ENCODE data around the gene SPATA20.

Gene SPATA20

DNA sequence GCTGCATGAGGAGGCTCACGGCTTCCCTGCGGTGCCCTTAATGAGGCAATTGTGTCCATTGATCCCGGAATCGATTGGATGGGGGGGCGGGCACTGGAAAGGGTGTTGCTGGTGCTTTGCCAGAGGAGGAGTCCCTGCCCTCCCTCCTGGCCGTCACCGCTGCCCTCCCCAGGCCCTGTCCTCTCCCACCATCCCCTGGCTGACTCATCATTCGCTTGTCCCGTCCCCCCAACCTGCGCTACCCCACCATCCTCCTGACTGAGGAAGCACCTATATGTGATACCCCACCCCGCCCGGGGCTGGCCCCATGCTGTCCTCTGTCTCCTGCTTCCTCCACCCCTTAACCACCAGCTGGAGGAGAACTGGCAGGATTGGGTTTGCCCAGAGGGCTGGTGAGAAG, 34.3 kb downstream of the SPATA20 start:
- Histone ChIP-seq H3K4me1 (no peaks in the 10 kb centered on the region), H3K27ac (no peak overlapping the region), H3K27me3 (ENCODE audit: control insufficient read depth, insufficient read depth, low read length) (no peaks in the 10 kb centered on the region), H3K79me2 (no peaks in the 10 kb centered on the region), H3K9ac (no peak overlapping the region), H3K36me3 (ENCODE audit: control insufficient read depth, insufficient read depth, low read length) (no peaks in the 10 kb centered on the region), H3K4me3 (ENCODE audit: low read depth, low read length) (no peak overlapping the region), H3K9me3 (ENCODE audit: control insufficient read depth, low read length) (no peaks in the 10 kb centered on the region), H3K4me2 (ENCODE audit: low read length) (no peak overlapping the region), H2AFZ (no peak overlapping the region)
- TF ChIP-seq, protein P1, sequence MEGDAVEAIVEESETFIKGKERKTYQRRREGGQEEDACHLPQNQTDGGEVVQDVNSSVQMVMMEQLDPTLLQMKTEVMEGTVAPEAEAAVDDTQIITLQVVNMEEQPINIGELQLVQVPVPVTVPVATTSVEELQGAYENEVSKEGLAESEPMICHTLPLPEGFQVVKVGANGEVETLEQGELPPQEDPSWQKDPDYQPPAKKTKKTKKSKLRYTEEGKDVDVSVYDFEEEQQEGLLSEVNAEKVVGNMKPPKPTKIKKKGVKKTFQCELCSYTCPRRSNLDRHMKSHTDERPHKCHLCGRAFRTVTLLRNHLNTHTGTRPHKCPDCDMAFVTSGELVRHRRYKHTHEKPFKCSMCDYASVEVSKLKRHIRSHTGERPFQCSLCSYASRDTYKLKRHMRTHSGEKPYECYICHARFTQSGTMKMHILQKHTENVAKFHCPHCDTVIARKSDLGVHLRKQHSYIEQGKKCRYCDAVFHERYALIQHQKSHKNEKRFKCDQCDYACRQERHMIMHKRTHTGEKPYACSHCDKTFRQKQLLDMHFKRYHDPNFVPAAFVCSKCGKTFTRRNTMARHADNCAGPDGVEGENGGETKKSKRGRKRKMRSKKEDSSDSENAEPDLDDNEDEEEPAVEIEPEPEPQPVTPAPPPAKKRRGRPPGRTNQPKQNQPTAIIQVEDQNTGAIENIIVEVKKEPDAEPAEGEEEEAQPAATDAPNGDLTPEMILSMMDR (IDR thresholded peaks at IDR 0.05): no peak

DNA sequence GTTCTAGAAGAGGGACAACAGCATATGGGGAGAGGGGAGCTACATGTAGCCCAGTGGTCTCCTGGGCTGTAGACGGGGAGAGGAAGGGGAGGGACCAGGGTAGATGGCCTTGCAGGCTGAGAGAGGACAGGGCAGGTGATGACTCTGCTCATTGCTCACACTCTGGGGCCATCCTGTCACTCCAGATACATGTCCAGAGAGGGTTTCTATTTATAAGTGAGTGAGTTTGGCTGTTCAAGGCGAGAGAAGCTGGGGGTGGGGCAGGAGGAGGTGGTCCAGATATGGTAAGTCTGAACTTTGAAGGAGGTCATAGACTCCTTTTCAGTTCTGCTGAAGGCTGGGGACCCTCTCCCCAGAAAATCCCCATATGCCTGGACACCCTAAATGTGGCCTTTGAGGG, 35.8 kb downstream of the SPATA20 start:
- Histone ChIP-seq H3K4me2 (ENCODE audit: low read length) (no peak overlapping the region), H3K27ac (no peak overlapping the region), H3K9me3 (ENCODE audit: control insufficient read depth, low read length) (no peaks in the 10 kb centered on the region), H3K27me3 (ENCODE audit: control insufficient read depth, insufficient read depth, low read length) (no peaks in the 10 kb centered on the region), H3K79me2 (no peaks in the 10 kb centered on the region), H3K4me1 (no peaks in the 10 kb centered on the region), H3K4me3 (ENCODE audit: low read depth, low read length) (no peak overlapping the region), H3K9ac (no peak overlapping the region), H3K36me3 (ENCODE audit: control insufficient read depth, insufficient read depth, low read length) (no peaks in the 10 kb centered on the region), H2AFZ (no peak overlapping the region)
- TF ChIP-seq, protein P1 (IDR thresholded peaks at IDR 0.05): no peak

DNA sequence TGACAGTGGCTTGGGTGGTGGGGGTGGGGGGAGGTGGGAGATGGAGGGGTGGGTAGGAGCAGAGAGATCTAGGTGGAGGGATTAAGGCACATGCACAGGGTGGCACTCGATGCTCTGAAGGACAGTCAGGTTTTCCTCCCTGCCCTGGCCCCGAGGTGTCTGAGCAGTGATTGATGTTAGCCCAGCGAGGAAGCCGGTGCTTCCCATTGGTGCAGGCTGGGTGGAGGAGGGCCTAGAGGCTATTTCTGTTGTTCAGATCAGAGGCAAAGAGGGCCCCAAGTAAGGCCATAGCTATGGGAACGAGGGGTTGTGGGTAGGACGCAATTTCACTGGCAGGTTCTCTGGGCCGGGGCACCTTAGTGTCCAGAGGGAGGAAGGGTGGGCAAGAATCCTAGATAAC, 36.7 kb downstream of the SPATA20 start:
- no peaks in the 10 kb centered on the region for H3K36me3 ChIP-seq (ENCODE audit: control insufficient read depth, insufficient read depth, low read length)
- H3K4me2 ChIP-seq (ENCODE audit: low read length): no peak overlapping the region
- no peaks in the 10 kb centered on the region for H3K79me2 ChIP-seq
- peaks cover 2% of the 10 kb centered on the region for H3K4me1 ChIP-seq
- no peak overlapping the region for H3K27ac ChIP-seq
- no peaks in the 10 kb centered on the region for H3K27me3 ChIP-seq (ENCODE audit: control insufficient read depth, insufficient read depth, low read length)
- TF ChIP-seq, protein P1 (IDR thresholded peaks at IDR 0.05): no peak
- H2AFZ ChIP-seq: no peak overlapping the region
- no peaks in the 10 kb centered on the region for H3K9me3 ChIP-seq (ENCODE audit: control insufficient read depth, low read length)
- H3K9ac ChIP-seq: no peak overlapping the region
- H3K4me3 ChIP-seq (ENCODE audit: low read depth, low read length): no peak overlapping the region

DNA sequence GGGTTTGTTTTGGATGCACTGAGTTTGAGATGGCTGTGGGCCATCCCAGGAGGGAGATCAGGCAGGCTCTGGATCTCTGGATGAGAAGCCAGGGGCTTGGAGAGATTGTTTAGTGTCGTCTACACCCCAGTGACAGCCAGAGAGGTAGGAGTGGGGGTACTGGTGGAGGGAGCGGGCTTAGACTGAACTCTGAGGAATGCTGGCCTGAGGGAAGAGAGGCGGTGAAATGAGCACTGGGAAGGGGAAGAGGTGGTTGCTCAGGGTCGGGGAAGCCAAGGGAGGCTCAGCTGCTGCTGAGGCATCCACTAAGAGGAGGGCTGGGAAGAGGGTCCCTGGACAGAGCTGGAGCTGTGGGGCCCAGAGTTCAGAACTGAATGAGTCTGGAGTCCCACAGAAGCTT, 37.1 kb downstream of the SPATA20 start:
- H3K79me2 ChIP-seq: no peaks in the 10 kb centered on the region
- no peaks in the 10 kb centered on the region for H3K36me3 ChIP-seq (ENCODE audit: control insufficient read depth, insufficient read depth, low read length)
- H3K9ac ChIP-seq: no peak overlapping the region
- no peak overlapping the region for H3K4me3 ChIP-seq (ENCODE audit: low read depth, low read length)
- TF ChIP-seq, protein P1 (IDR thresholded peaks at IDR 0.05): no peak
- H3K9me3 ChIP-seq (ENCODE audit: control insufficient read depth, low read length): no peaks in the 10 kb centered on the region
- peaks cover 7% of the 10 kb centered on the region for H3K4me1 ChIP-seq
- H3K27me3 ChIP-seq (ENCODE audit: control insufficient read depth, insufficient read depth, low read length): no peaks in the 10 kb centered on the region
- H3K27ac ChIP-seq: no peak overlapping the region
- no peak overlapping the region for H3K4me2 ChIP-seq (ENCODE audit: low read length)
- H2AFZ ChIP-seq: no peak overlapping the region

DNA sequence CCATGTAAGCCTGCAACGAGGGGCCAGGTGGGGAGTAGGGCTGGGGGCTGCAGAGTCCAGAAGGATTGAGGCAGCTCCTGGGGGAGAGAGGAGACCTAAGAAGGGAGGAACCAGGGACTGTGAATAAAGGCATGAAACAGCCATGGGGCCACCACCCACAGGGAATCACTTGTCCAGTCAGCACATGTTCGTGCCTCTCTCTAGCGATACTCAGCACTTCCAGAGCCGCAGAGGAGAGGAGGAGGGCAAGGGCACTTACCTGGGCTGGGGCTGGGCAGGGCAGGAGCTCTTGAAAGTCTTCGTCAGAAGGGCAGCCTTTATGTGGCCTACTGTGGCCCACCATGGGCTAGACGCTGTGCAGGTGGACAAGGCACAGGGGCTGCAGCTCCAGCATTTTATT, 37.8 kb downstream of the SPATA20 start:
- H3K4me3 ChIP-seq (ENCODE audit: low read depth, low read length): no peak overlapping the region
- TF ChIP-seq, protein P1 (IDR thresholded peaks at IDR 0.05): no peak
- no peak overlapping the region for H3K4me2 ChIP-seq (ENCODE audit: low read length)
- H3K4me1 ChIP-seq: peaks cover 11% of the 10 kb centered on the region
- H3K36me3 ChIP-seq (ENCODE audit: control insufficient read depth, insufficient read depth, low read length): no peaks in the 10 kb centered on the region
- H3K9me3 ChIP-seq (ENCODE audit: control insufficient read depth, low read length): no peaks in the 10 kb centered on the region
- H3K9ac ChIP-seq: no peak overlapping the region
- no peak overlapping the region for H3K27ac ChIP-seq
- no peaks in the 10 kb centered on the region for H3K27me3 ChIP-seq (ENCODE audit: control insufficient read depth, insufficient read depth, low read length)
- no peaks in the 10 kb centered on the region for H3K79me2 ChIP-seq
- H2AFZ ChIP-seq: no peak overlapping the region

All from parathyroid adenoma (tissue), 2 donors.